GM12878 (cell line): ENCODE results near the gene RAB31. TPM values are rescaled to one million over a fixed set of nuclear protein-coding genes. Genes with fewer than 3 reads are reported as not detected.

Source experiments
- ATAC-seq: fragments of 200-7000 bp; cut with Tn5 transposase; 3 replicates; pipeline ENCODE4 v1.9.1; 2020; ENCODE audit warnings: mild to moderate bottlenecking, moderate library complexity
- BruUV-seq: library from RNA; stranded (reverse); fragments of 400-500 nt; replicated peaks from 2 replicates; lab custom pipeline; 2021; lab: Mats Ljungman, UMichigan
- CTCF ChIA-PET: fragments of 300-600 bp; sonication (Branson Sonifier 250); formaldehyde crosslinking; extraction: SDS; loops from one replicate; lab custom pipeline; 2021; ENCODE audit warnings: inconsistent platforms; lab: Yijun Ruan, JAX
- POLR2A ChIA-PET: fragments of 350-600 bp; formaldehyde crosslinking; extraction: SDS; loops from one replicate; lab custom pipeline; 2021; ENCODE audit warnings: inconsistent platforms; lab: Charles Lee
- RAD21 ChIA-PET: fragments of 300-600 bp; sonication (Branson Sonifier 250); formaldehyde crosslinking; loops from one replicate; lab custom pipeline; 2023; ENCODE audit warnings: antibody characterized with exemption; ENCODE audit not compliant: unreplicated experiment; lab: Charles Lee
- SMC1A ChIA-PET: fragments of 300-600 bp; sonication (Branson Sonifier 250); formaldehyde crosslinking; loops from one replicate; lab custom pipeline; 2023; ENCODE audit not compliant: unreplicated experiment, uncharacterized antibody; lab: Charles Lee
- DNase-seq: peaks from one replicate; pipeline ENCODE4 v3.0.0-alpha.2; 2011; ENCODE audit warnings: low read depth, low spot score
- FAIRE-seq: peaks from 3 replicates; lab custom pipeline; 2011; peaks lifted over from hg19 to GRCh38; lab: Jason Lieb, UNC
- H2AFZ ChIP-seq: 2 replicates; pipeline ENCODE4 v1.6.0; 2011; ENCODE audit warnings: low read depth, low read length, control low read depth; ENCODE audit not compliant: control insufficient read depth
- H3K27ac ChIP-seq: 2 replicates; pipeline ENCODE4 v1.5.1; 2011; ENCODE audit warnings: control low read depth; ENCODE audit not compliant: control insufficient read depth, insufficient read depth
- H3K27me3 ChIP-seq, 2 experiments: replicated peaks in 1 of 2; 2 replicates each; pipeline versions ENCODE4 v1.6.0 to v1.6.1; 2011; ENCODE audit warnings: low read length in 1 of 2; ENCODE audit not compliant: control insufficient read depth in 2 of 2, insufficient read depth in 2 of 2
- H3K36me3 ChIP-seq, 2 experiments: 2 replicates each; pipeline ENCODE4 v1.5.1; 2011; ENCODE audit warnings: low read length in 1 of 2; ENCODE audit not compliant: control insufficient read depth in 2 of 2, insufficient read depth in 2 of 2
- H3K4me1 ChIP-seq: 2 replicates; pipeline ENCODE4 v1.6.1; 2011; ENCODE audit warnings: mild to moderate bottlenecking, low read length, moderate library complexity, mixed read lengths; ENCODE audit not compliant: control insufficient read depth, insufficient read depth
- H3K4me2 ChIP-seq: 2 replicates; pipeline ENCODE4 v1.6.0; 2011; ENCODE audit warnings: control low read depth; ENCODE audit not compliant: control insufficient read depth, insufficient read depth
- H3K4me3 ChIP-seq: fragments of 200-600 bp; sonication (generic); 2 replicates; pipeline ENCODE4 v1.5.1; 2016
- H3K79me2 ChIP-seq: 2 replicates; pipeline ENCODE4 v1.6.0; 2011; ENCODE audit warnings: low read length; ENCODE audit not compliant: control insufficient read depth, insufficient read depth
- H3K9ac ChIP-seq: 2 replicates; pipeline ENCODE4 v1.8.0; 2011; ENCODE audit warnings: low read length, control low read depth, mixed read lengths; ENCODE audit not compliant: control insufficient read depth, insufficient read depth
- H3K9me3 ChIP-seq: replicated peaks from 3 replicates; pipeline ENCODE4 v1.5.1; 2011; ENCODE audit warnings: mild to moderate bottlenecking, low read length; ENCODE audit not compliant: control insufficient read depth, insufficient read depth
- H4K20me1 ChIP-seq: 2 replicates; pipeline ENCODE4 v1.6.0; 2011; ENCODE audit not compliant: control insufficient read depth, insufficient read depth
- BACH1 ChIP-seq: fragments of 450-650 bp; IDR thresholded peaks from 2 replicates; pipeline ENCODE4 v1.6.1; 2017; ENCODE audit warnings: mild to moderate bottlenecking, borderline replicate concordance
- CREB1 ChIP-seq: IDR thresholded peaks from 2 replicates; pipeline ENCODE4 v1.6.1; 2012; ENCODE audit warnings: low read depth, mild to moderate bottlenecking, inconsistent platforms
- HSF1 ChIP-seq: fragments of 150-350 bp; IDR thresholded peaks from 2 replicates; pipeline ENCODE4 v1.6.1; 2014; ENCODE audit warnings: mild to moderate bottlenecking, low read depth, low read length
- LARP7 ChIP-seq: fragments of 450-650 bp; IDR thresholded peaks from 2 replicates; pipeline ENCODE4 v1.6.1; 2017; ENCODE audit warnings: mild to moderate bottlenecking
- NFIC ChIP-seq: IDR thresholded peaks from 2 replicates; pipeline ENCODE4 v1.6.1; 2012; ENCODE audit warnings: low read depth, mild to moderate bottlenecking, inconsistent platforms, low read length, moderate library complexity
- PAX8 ChIP-seq: fragments of 450-650 bp; IDR thresholded peaks from 2 replicates; pipeline ENCODE4 v1.6.1; 2017; ENCODE audit warnings: mild to moderate bottlenecking, moderate library complexity
- SKIL ChIP-seq: fragments of 450-650 bp; IDR thresholded peaks from 2 replicates; pipeline ENCODE4 v1.6.1; 2017; ENCODE audit warnings: mild to moderate bottlenecking, low read depth, inconsistent platforms; ENCODE audit not compliant: poor library complexity, severe bottlenecking
- SMAD5 ChIP-seq: IDR thresholded peaks from 2 replicates; pipeline ENCODE4 v1.6.1; 2016; ENCODE audit warnings: antibody characterized with exemption, low read depth
- SPI1 ChIP-seq: IDR thresholded peaks from 2 replicates; pipeline ENCODE4 v1.6.1; 2011; ENCODE audit warnings: low read depth, mild to moderate bottlenecking, low read length, moderate library complexity, borderline replicate concordance; ENCODE audit not compliant: insufficient read depth
- SUZ12 ChIP-seq: fragments of 200-600 bp; sonication (generic); IDR thresholded peaks from one replicate; pipeline ENCODE4 v1.6.1; 2018; ENCODE audit warnings: antibody characterized with exemption, mild to moderate bottlenecking; ENCODE audit not compliant: unreplicated experiment
- TCF3 ChIP-seq: IDR thresholded peaks from 2 replicates; pipeline ENCODE4 v1.6.1; 2012; ENCODE audit warnings: low read depth, mild to moderate bottlenecking, low read length, borderline replicate concordance; ENCODE audit not compliant: insufficient read depth
- USF1 ChIP-seq: IDR thresholded peaks from 2 replicates; pipeline ENCODE4 v1.6.1; 2011; ENCODE audit warnings: borderline replicate concordance, low read depth, mild to moderate bottlenecking, moderate library complexity, mixed read lengths, low read length; ENCODE audit not compliant: insufficient read depth; ENCODE audit errors: extremely low read length
- ZNF274 ChIP-seq: IDR thresholded peaks from one replicate; pipeline ENCODE4 v1.8.0; 2011; ENCODE audit not compliant: insufficient read length, insufficient read depth
- WGBS: methylation state at CpG from one replicate; pipeline ENCODE4 v1.1.6; 2016; ENCODE audit warnings: low lambda C conversion rate; ENCODE audit not compliant: insufficient replicate concordance, insufficient coverage; ENCODE audit errors: missing lambda C conversion rate; 5-methylcytosine and 5-hydroxymethylcytosine counted together
- in situ Hi-C: fragments of 300-500 bp; cut with MboI; formaldehyde crosslinking; loops from 9 replicates; pipeline ENCODE4 v1.14.3; 2018; ENCODE audit warnings: mixed read lengths
- intact Hi-C: fragments of 100-400 bp; cut with micrococcal nuclease; formaldehyde crosslinking; loops from one replicate; pipeline ENCODE4 v1.14.2; 2022; ENCODE audit not compliant: unreplicated experiment
- polyA plus RNA-seq, 11 experiments: library from polyadenylated mRNA; depleted of rRNA in 4 of 11; unstranded in 6 of 11; stranded (reverse) in 5 of 11; fragments of >200 nt; fragmentation: Nextera tagmentation in 4 of 11; fragmentation: Illumina TruSeq in 1 of 11; extraction: Ambion mirVana in 4 of 11; extraction: Trizol in 1 of 11; gene quantifications; 1 replicate in 1 of 11; 2 replicates in 10 of 11; pipeline versions ENCODE4 v1.2.1 to v1.2.3, GENCODE V29; 2011 to 2016; ENCODE audit warnings: inconsistent platforms in 2 of 11, missing spikeins in 2 of 11, low read depth in 1 of 11
- total RNA-seq, 4 experiments: library from RNA; depleted of rRNA in 3 of 4; stranded (reverse); fragments of >200 nt in 3 of 4; fragmentation: Illumina TruSeq in 1 of 4; extraction: Trizol in 1 of 4; gene quantifications; 2 replicates each; pipeline versions ENCODE4 v1.2.1 to v1.2.3, GENCODE V29; 2013 to 2021

RAB31 gene
- total and polyA plus RNA-seq, 10 of the 15 experiments (the other 5 are each of a cell fraction or from before 2014, with no cell fraction given): 0.80 to 23.3 (median 12.2) TPM

- ChIA-PET SMC1A (interaction anchor here (0.6 kb wide), 1 partner anchor 52 kb away, joined by 5 read pairs; no protein-coding TSS in a partner anchor), POLR2A (no interaction called here), RAD21 (no interaction called here), CTCF (no interaction called here)
- Histone ChIP-seq H3K4me1 (no peaks in the 10 kb centered on the region), H2AFZ (no peak overlapping the region), H3K36me3 (no peaks in the 10 kb centered on the region), H3K4me2 (no peak overlapping the region), H3K27ac (no peak overlapping the region), H4K20me1 (no peaks in the 10 kb centered on the region), H3K9ac (no peak overlapping the region), H3K79me2 (no peaks in the 10 kb centered on the region), H3K9me3 (no peaks in the 10 kb centered on the region), H3K27me3 (no peaks in the 10 kb centered on the region), H3K4me3 (no peak overlapping the region)
- DNase-seq (no peak), FAIRE-seq (no peak), ATAC-seq (no peak)
- WGBS: 72% methylated on average over 18 of the region's 18 CpGs
- TF ChIP-seq PAX8 (no peak), ZNF274 (no peak), SUZ12 (no peak), SPI1 (no peak), LARP7 (no peak), USF1 (no peak), SKIL (no peak), HSF1 (no peak), BACH1 (no peak), TCF3 (no peak), SMAD5 (no peak), CREB1 (no peak), NFIC (no peak)
- no TSS peak for BruUV-seq
- in situ Hi-C loops (no loop called here), intact Hi-C loops (no loop called here)
Observed at GRCh38 chr18:9849407-9850283, 141.5 kb downstream of the RAB31 start.
